ENCODE measurements around the gene CELF5.

CELF5 gene

DNA sequence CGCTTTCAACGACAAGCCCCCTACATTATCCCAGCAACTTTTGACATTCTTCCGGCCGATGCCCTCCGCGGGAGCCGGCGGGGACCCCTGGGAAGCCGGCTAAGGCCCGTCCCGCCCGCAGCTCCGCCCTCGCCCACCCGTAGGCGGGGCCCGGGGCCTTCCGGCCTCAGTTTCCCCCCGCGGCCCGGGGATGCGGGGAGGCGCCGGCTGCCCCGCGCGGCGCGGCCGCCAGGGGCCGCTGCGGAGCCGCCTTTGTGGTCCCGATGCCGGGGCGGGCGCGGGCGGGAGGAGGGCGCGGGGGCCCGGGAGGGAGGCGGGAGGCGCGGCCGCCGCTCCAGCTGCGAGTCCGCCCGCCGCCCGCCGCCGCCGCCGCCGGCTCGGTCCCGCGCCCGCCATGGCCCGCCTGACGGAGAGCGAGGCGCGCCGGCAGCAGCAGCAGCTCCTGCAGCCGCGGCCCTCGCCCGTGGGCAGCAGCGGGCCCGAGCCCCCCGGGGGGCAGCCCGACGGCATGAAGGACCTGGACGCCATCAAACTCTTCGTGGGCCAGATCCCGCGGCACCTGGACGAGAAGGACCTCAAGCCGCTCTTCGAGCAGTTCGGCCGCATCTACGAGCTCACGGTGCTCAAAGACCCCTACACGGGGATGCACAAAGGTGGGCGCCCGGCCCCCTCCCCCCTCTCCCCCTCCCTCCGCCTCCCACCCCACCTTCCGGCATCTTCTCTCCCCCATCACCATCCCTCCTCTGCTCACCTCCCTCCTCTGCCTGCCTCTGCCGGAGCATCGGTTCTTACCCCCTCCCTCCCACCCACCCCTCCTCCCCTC, at the start of gene CELF5:
CELF5 (plus strand) TSS at position 316 of the 823 bp plus-strand sequence; CDS start at position 395, 79 bp downstream.
- H3K4me3 ChIP-seq (ENCODE audit: low read depth, low read length) = no peak within 1 kb of the TSS
- in situ Hi-C loops (cut with HindIII; ENCODE audit: low sequenced_read_pairs) = no loop called here
- no peak for DNase-seq (ENCODE audit: low read depth)
- TF ChIP-seq, protein P1, sequence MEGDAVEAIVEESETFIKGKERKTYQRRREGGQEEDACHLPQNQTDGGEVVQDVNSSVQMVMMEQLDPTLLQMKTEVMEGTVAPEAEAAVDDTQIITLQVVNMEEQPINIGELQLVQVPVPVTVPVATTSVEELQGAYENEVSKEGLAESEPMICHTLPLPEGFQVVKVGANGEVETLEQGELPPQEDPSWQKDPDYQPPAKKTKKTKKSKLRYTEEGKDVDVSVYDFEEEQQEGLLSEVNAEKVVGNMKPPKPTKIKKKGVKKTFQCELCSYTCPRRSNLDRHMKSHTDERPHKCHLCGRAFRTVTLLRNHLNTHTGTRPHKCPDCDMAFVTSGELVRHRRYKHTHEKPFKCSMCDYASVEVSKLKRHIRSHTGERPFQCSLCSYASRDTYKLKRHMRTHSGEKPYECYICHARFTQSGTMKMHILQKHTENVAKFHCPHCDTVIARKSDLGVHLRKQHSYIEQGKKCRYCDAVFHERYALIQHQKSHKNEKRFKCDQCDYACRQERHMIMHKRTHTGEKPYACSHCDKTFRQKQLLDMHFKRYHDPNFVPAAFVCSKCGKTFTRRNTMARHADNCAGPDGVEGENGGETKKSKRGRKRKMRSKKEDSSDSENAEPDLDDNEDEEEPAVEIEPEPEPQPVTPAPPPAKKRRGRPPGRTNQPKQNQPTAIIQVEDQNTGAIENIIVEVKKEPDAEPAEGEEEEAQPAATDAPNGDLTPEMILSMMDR (IDR thresholded peaks at IDR 0.05; ENCODE audit: low read depth, low read length, missing control alignments) = peak; percentile 22

DNA sequence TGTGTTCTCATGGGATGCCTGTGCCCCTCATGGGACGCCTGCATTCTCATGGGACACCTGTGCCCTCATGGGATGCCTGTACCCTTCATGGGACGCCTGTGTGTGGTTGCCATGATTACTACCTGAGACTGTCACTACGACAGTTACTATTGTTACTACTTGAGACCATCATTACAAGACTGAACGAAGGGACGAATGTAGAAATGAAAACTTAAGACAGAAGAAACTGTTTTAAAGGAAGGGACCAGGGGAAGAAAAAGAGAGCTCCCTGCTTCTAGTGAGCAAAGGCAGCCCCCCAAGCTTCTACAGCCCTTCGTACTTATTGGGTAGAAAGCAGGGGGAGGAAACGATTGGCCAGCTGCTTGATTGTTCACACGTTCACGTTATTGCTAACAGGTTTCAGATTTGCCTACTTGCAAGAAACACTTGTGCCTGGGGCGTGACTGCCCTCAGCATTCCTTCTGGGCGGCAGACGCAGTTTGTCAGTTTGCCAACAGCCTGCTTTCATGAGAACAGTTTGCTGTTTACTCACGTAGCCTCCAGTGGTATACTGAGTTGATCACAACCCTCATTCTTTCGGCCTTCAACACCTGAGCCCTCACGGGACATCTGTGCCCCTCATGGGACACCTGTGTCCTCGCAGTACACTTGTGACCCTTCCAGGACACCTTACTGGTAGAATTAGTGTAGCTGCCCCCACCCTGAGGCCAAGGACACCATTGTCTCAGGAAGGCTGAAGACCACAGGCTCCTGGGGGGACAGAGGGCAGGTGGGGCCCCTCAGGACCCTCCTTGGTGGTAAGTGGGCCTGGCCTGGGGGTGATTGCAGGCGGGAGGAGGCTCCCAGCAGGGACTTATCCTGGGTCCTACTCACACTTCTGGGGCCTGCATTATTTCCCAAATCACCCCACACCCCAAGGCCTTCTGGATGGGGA, 48.4 kb upstream of the CELF5 start:
- TF ChIP-seq, protein P1 (IDR thresholded peaks at IDR 0.05; ENCODE audit: low read depth, low read length, missing control alignments) = no peak
- no peak overlapping the region for H3K4me3 ChIP-seq (ENCODE audit: low read depth, low read length)
- in situ Hi-C loops (cut with HindIII; ENCODE audit: low sequenced_read_pairs) = no loop called here
- DNase-seq (ENCODE audit: low read depth) = no peak

DNA sequence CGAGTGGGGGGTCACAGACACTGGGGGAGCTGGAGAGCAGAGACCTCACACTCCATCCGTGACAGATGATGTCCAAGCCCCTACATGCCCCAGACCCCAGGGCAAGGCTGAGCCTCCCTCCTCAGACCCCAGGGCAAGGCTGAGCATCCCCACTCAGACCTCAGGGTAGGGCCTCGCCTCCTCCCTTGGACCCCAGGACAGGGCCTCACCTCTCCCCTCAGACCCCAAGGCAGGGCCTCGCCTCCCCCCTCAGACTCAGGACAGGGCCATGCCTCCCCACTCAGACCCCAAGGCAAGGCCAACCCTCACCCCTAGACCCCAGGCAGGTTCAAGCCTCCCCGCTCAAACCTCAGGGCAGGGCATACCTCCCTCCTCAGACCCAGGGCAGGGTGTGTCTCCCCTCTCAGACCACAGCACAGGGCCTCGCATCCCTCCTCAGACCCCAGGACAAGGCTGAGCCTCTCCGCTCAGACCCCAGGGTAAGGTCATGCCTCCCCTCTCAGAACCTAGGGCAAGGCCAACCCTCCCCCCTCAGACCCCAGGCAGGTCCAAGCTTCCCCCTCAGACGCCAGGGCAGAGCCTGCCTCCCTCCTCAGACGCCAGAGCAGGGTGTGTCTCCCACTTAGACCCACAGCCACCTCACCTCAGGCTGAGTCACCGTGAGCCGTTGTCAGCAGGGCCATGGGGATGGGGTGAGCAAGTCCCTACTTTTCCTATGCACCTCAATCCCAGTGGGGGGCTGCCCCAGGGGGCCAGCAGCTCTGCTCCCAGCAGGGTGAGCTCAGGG, 47.6 kb upstream of the CELF5 start:
- no peak overlapping the region for H3K4me3 ChIP-seq (ENCODE audit: low read depth, low read length)
- no peak for DNase-seq (ENCODE audit: low read depth)
- TF ChIP-seq, protein P1 (IDR thresholded peaks at IDR 0.05; ENCODE audit: low read depth, low read length, missing control alignments) = no peak
- in situ Hi-C loops (cut with HindIII; ENCODE audit: low sequenced_read_pairs) = no loop called here

DNA sequence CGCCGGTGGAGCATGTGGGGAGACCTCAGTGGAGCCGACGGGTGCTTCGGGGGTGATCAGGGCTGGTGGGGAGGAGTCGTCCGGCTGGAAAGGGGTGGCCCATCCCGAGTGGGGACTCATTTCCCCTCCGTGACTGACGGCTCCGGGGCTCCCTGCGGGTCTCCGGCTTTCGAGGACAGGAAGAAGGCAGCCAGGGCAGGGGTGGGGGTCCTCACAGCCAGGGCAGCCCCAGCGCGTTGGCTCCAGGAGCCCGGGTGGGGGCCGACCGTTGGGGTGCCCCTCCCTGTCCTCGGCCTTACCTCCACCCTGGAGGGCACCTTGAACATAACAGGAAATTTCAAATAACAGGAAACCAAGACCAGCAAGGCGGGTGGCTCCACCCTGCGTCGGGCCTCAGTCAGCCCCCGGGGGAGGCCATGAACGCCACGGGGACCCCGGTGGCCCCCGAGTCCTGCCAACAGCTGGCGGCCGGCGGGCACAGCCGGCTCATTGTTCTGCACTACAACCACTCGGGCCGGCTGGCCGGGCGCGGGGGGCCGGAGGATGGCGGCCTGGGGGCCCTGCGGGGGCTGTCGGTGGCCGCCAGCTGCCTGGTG, 46.0 kb upstream of the CELF5 start, which contains the start of gene S1PR4:
S1PR4 (plus strand) TSS at position 393 of the 596 bp plus-strand sequence; CDS start at position 417, 24 bp downstream.
- in situ Hi-C loops (cut with HindIII; ENCODE audit: low sequenced_read_pairs) = no loop called here
- TF ChIP-seq, protein P1 (IDR thresholded peaks at IDR 0.05; ENCODE audit: low read depth, low read length, missing control alignments) = no peak
- no peak for DNase-seq (ENCODE audit: low read depth)
- no peak within 1 kb of the TSS for H3K4me3 ChIP-seq (ENCODE audit: low read depth, low read length)

DNA sequence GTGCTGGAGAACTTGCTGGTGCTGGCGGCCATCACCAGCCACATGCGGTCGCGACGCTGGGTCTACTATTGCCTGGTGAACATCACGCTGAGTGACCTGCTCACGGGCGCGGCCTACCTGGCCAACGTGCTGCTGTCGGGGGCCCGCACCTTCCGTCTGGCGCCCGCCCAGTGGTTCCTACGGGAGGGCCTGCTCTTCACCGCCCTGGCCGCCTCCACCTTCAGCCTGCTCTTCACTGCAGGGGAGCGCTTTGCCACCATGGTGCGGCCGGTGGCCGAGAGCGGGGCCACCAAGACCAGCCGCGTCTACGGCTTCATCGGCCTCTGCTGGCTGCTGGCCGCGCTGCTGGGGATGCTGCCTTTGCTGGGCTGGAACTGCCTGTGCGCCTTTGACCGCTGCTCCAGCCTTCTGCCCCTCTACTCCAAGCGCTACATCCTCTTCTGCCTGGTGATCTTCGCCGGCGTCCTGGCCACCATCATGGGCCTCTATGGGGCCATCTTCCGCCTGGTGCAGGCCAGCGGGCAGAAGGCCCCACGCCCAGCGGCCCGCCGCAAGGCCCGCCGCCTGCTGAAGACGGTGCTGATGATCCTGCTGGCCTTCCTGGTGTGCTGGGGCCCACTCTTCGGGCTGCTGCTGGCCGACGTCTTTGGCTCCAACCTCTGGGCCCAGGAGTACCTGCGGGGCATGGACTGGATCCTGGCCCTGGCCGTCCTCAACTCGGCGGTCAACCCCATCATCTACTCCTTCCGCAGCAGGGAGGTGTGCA, 45.3 kb upstream of the CELF5 start:
- H3K4me3 ChIP-seq (ENCODE audit: low read depth, low read length) = no peak overlapping the region
- in situ Hi-C loops (cut with HindIII; ENCODE audit: low sequenced_read_pairs) = no loop called here

More for the DNA sequence above, 45.3 kb upstream of the CELF5 start:
- TF ChIP-seq, protein P1 (IDR thresholded peaks at IDR 0.05; ENCODE audit: low read depth, low read length, missing control alignments) = no peak
- no peak for DNase-seq (ENCODE audit: low read depth)

All from astrocyte of the cerebellum (primary cell).